Neuron (in vitro differentiated cells): ENCODE data around the gene ADRA2B.
"Not testable (repeated sequence)": the region's sequence is repeated elsewhere in the genome, so short reads cannot be mapped to it uniquely, and the experiment has no call there.

Experiments used
- H2AFZ ChIP-seq: one replicate; pipeline ENCODE4 v1.6.1; 2013; ENCODE audit warnings: low read depth, mild to moderate bottlenecking, inconsistent platforms, low read length, moderate library complexity
- H3K27me3 ChIP-seq: one replicate; pipeline ENCODE4 v1.6.1; 2013; ENCODE audit warnings: low read length; ENCODE audit not compliant: insufficient read depth
- H3K36me3 ChIP-seq: one replicate; pipeline ENCODE4 v1.6.1; 2013; ENCODE audit warnings: low read length; ENCODE audit not compliant: insufficient read depth
- H3K4me1 ChIP-seq: one replicate; pipeline ENCODE4 v1.6.1; 2013; ENCODE audit warnings: low read length; ENCODE audit not compliant: insufficient read depth
- H3K4me3 ChIP-seq: 2 replicates; pipeline ENCODE4 v1.5.1; 2013; ENCODE audit warnings: mild to moderate bottlenecking, low read length, moderate library complexity
- H3K9me3 ChIP-seq: one replicate; pipeline ENCODE4 v1.6.1; 2013; ENCODE audit warnings: low read length

Gene ADRA2B

GRCh38 chr2:96070351-96070750, 46.0 kb downstream of the ADRA2B start:
- H3K4me3 ChIP-seq, H3K9me3 ChIP-seq, H2AFZ ChIP-seq, H3K27me3 ChIP-seq, H3K36me3 ChIP-seq, H3K4me1 ChIP-seq: not testable (repeated sequence)

- not testable (repeated sequence) for H3K4me3 ChIP-seq, H2AFZ ChIP-seq, H3K36me3 ChIP-seq, H3K4me1 ChIP-seq, H3K9me3 ChIP-seq, H3K27me3 ChIP-seq
These were observed 46.5 kb downstream of the ADRA2B start for GRCh38 chr2:96069878-96070277.

- not testable (repeated sequence) for H3K4me3 ChIP-seq, H3K36me3 ChIP-seq, H3K4me1 ChIP-seq, H2AFZ ChIP-seq, H3K9me3 ChIP-seq, H3K27me3 ChIP-seq
These were observed 48.3 kb downstream of the ADRA2B start for GRCh38 chr2:96067902-96068581.

- not testable (repeated sequence) for H3K27me3 ChIP-seq, H3K9me3 ChIP-seq
These were observed 49.2 kb downstream of the ADRA2B start for GRCh38 chr2:96067098-96067660.

GRCh38 chr2:96066511-96066910, 49.9 kb downstream of the ADRA2B start:
- H3K27me3 ChIP-seq, H3K9me3 ChIP-seq, H2AFZ ChIP-seq, H3K4me1 ChIP-seq, H3K36me3 ChIP-seq, H3K4me3 ChIP-seq: not testable (repeated sequence)

More at GRCh38 chr2:96067098-96067660, 49.2 kb downstream of the ADRA2B start:
- H3K4me3 ChIP-seq, H3K4me1 ChIP-seq, H3K36me3 ChIP-seq, H2AFZ ChIP-seq: not testable (repeated sequence)

GRCh38 chr2:96065954-96066353, 50.4 kb downstream of the ADRA2B start:
- H3K27me3 ChIP-seq, H3K4me1 ChIP-seq, H3K36me3 ChIP-seq, H3K9me3 ChIP-seq, H3K4me3 ChIP-seq, H2AFZ ChIP-seq: not testable (repeated sequence)

- no peaks in the 10 kb centered on the region for H3K27me3 ChIP-seq
- no peak overlapping the region for H3K4me3 ChIP-seq
- no peaks in the 10 kb centered on the region for H3K36me3 ChIP-seq
- no peaks in the 10 kb centered on the region for H3K4me1 ChIP-seq
- no peak overlapping the region for H2AFZ ChIP-seq
- no peaks in the 10 kb centered on the region for H3K9me3 ChIP-seq
These were observed 50.9 kb downstream of the ADRA2B start for GRCh38 chr2:96065381-96065930.

GRCh38 chr2:96064760-96065159, 51.6 kb downstream of the ADRA2B start:
- not testable (repeated sequence) for H3K4me1 ChIP-seq, H3K36me3 ChIP-seq, H2AFZ ChIP-seq, H3K4me3 ChIP-seq, H3K9me3 ChIP-seq, H3K27me3 ChIP-seq

- H3K27me3 ChIP-seq, H2AFZ ChIP-seq, H3K4me3 ChIP-seq, H3K36me3 ChIP-seq, H3K9me3 ChIP-seq, H3K4me1 ChIP-seq: not testable (repeated sequence)
These were observed 52.2 kb downstream of the ADRA2B start for GRCh38 chr2:96064047-96064675.

- not testable (repeated sequence) for H3K36me3 ChIP-seq
These were observed 53.1 kb downstream of the ADRA2B start for GRCh38 chr2:96063116-96063899.

More at GRCh38 chr2:96063116-96063899, 53.1 kb downstream of the ADRA2B start:
- H3K4me1 ChIP-seq, H2AFZ ChIP-seq, H3K27me3 ChIP-seq, H3K9me3 ChIP-seq, H3K4me3 ChIP-seq: not testable (repeated sequence)
